ENCODE measurements around the gene SLC25A30.
"Not testable (repeated sequence)": the region's sequence is repeated elsewhere in the genome, so short reads cannot be mapped to it uniquely, and the experiment has no call there.

SLC25A30 gene

DNA sequence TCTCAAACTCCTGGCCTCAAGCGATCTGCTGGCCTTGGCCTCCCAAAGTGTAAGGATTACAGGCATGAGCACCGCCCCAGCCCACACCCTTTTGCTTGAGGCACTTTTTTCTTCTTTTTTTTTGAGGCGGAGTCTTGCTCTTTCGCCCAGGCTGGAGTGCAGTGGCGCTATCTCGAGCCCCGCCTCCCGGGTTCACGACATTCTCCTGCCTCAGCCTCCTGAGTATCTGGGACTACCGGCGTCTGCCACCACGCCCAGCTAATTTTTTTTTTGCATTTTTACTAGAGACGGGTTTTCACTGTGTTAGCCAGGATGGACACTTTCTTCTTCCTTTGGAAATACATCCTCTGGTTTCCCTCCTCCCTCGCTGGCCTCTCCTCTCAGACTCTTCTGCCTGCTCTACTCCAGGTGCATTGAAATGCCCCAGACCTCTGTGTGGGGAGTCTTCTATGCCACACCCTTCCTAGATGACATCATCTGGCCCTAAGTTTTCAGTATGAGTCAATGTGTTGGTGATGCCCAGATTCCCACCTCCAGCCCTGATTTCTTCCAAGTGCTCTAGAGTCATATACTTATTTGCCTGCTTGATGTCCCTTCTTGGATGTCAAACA, 56.5 kb downstream of the SLC25A30 start:
- H3K27ac ChIP-seq (ENCODE audit: low read depth, low read length): no peak overlapping the region
- no peak overlapping the region for H3K9ac ChIP-seq (ENCODE audit: low read length)
- H3K4me3 ChIP-seq (ENCODE audit: low read depth in 1 of 2, low read length in 2 of 2): no peak overlapping the region
- no peaks in the 10 kb centered on the region for H3K9me3 ChIP-seq (ENCODE audit: low read length)
- peaks cover 16% of the 10 kb centered on the region for H3K36me3 ChIP-seq (ENCODE audit: insufficient read depth, low read length)
- H3K4me1 ChIP-seq (ENCODE audit: insufficient read depth, low read length): no peaks in the 10 kb centered on the region
- no peaks in the 10 kb centered on the region for H3K27me3 ChIP-seq (ENCODE audit: control insufficient read depth in 1 of 2, insufficient read depth in 2 of 2, low read length in 2 of 2)

- Histone ChIP-seq H3K4me1 (ENCODE audit: insufficient read depth, low read length) (no peaks in the 10 kb centered on the region), H3K9me3 (ENCODE audit: low read length) (no peaks in the 10 kb centered on the region), H3K27ac (ENCODE audit: low read depth, low read length) (no peak overlapping the region), H3K4me3 (ENCODE audit: low read depth in 1 of 2, low read length in 2 of 2) (no peak overlapping the region), H3K9ac (ENCODE audit: low read length) (no peak overlapping the region), H3K36me3 (ENCODE audit: insufficient read depth, low read length) (peaks cover 25% of the 10 kb centered on the region), H3K27me3 (ENCODE audit: control insufficient read depth in 1 of 2, insufficient read depth in 2 of 2, low read length in 2 of 2) (no peaks in the 10 kb centered on the region)
Measured at GRCh38 chr13:45356966-45357672, 61.1 kb downstream of the SLC25A30 start.

- peaks cover 38% of the 10 kb centered on the region for H3K36me3 ChIP-seq (ENCODE audit: insufficient read depth, low read length)
- no peaks in the 10 kb centered on the region for H3K4me1 ChIP-seq (ENCODE audit: insufficient read depth, low read length)
- no peaks in the 10 kb centered on the region for H3K27me3 ChIP-seq (ENCODE audit: control insufficient read depth in 1 of 2, insufficient read depth in 2 of 2, low read length in 2 of 2)
- no peaks in the 10 kb centered on the region for H3K9me3 ChIP-seq (ENCODE audit: low read length)
- H3K9ac ChIP-seq (ENCODE audit: low read length): no peak overlapping the region
- H3K4me3 ChIP-seq (ENCODE audit: low read depth in 1 of 2, low read length in 2 of 2): no peak overlapping the region
- H3K27ac ChIP-seq (ENCODE audit: low read depth, low read length): no peak overlapping the region
Measured at GRCh38 chr13:45353895-45354294, 64.3 kb downstream of the SLC25A30 start.

GRCh38 chr13:45352031-45352430, 66.1 kb downstream of the SLC25A30 start:
- Histone ChIP-seq H3K27me3 (ENCODE audit: control insufficient read depth in 1 of 2, insufficient read depth in 2 of 2, low read length in 2 of 2) (no peaks in the 10 kb centered on the region), H3K36me3 (ENCODE audit: insufficient read depth, low read length) (peaks cover 35% of the 10 kb centered on the region), H3K4me3 (ENCODE audit: low read depth in 1 of 2, low read length in 2 of 2) (no peak overlapping the region), H3K9me3 (ENCODE audit: low read length) (no peaks in the 10 kb centered on the region), H3K9ac (ENCODE audit: low read length) (no peak overlapping the region), H3K27ac (ENCODE audit: low read depth, low read length) (no peak overlapping the region), H3K4me1 (ENCODE audit: insufficient read depth, low read length) (no peaks in the 10 kb centered on the region)

- no peaks in the 10 kb centered on the region for H3K9me3 ChIP-seq (ENCODE audit: low read length)
- H3K36me3 ChIP-seq (ENCODE audit: insufficient read depth, low read length): peaks cover 25% of the 10 kb centered on the region
- H3K27me3 ChIP-seq (ENCODE audit: control insufficient read depth in 1 of 2, insufficient read depth in 2 of 2, low read length in 2 of 2): no peaks in the 10 kb centered on the region
- H3K4me1 ChIP-seq (ENCODE audit: insufficient read depth, low read length): no peaks in the 10 kb centered on the region
- no peak overlapping the region for H3K9ac ChIP-seq (ENCODE audit: low read length)
- H3K4me3 ChIP-seq (ENCODE audit: low read depth in 1 of 2, low read length in 2 of 2): no peak overlapping the region
- no peak overlapping the region for H3K27ac ChIP-seq (ENCODE audit: low read depth, low read length)
Measured at GRCh38 chr13:45350152-45350551, 68.0 kb downstream of the SLC25A30 start.

- H3K9me3 ChIP-seq (ENCODE audit: low read length): no peaks in the 10 kb centered on the region
- H3K36me3 ChIP-seq (ENCODE audit: insufficient read depth, low read length): peaks cover 20% of the 10 kb centered on the region
- H3K9ac ChIP-seq (ENCODE audit: low read length): no peak overlapping the region
Measured at GRCh38 chr13:45349438-45349837, 68.7 kb downstream of the SLC25A30 start.

GRCh38 chr13:45344064-45344463, 74.1 kb downstream of the SLC25A30 start:
- Histone ChIP-seq H3K4me1 (ENCODE audit: insufficient read depth, low read length) (peaks cover 15% of the 10 kb centered on the region), H3K36me3 (ENCODE audit: insufficient read depth, low read length) (peaks cover 10% of the 10 kb centered on the region)
- H3K9ac ChIP-seq (ENCODE audit: low read length); H3K9me3 ChIP-seq (ENCODE audit: low read length); H3K4me3 ChIP-seq (ENCODE audit: low read depth in 1 of 2, low read length in 2 of 2); H3K27ac ChIP-seq (ENCODE audit: low read depth, low read length); H3K27me3 ChIP-seq (ENCODE audit: control insufficient read depth in 1 of 2, insufficient read depth in 2 of 2, low read length in 2 of 2): not testable (repeated sequence)

More at GRCh38 chr13:45349438-45349837, 68.7 kb downstream of the SLC25A30 start:
- Histone ChIP-seq H3K27ac (ENCODE audit: low read depth, low read length) (no peak overlapping the region), H3K4me1 (ENCODE audit: insufficient read depth, low read length) (no peaks in the 10 kb centered on the region), H3K27me3 (ENCODE audit: control insufficient read depth in 1 of 2, insufficient read depth in 2 of 2, low read length in 2 of 2) (no peaks in the 10 kb centered on the region), H3K4me3 (ENCODE audit: low read depth in 1 of 2, low read length in 2 of 2) (no peak overlapping the region)

Measured in muscle layer of colon (tissue), 2 donors.